GM12875 (cell line): ENCODE results near the gene GMPPB.

Experiments used
- H3K4me3 ChIP-seq: one replicate; pipeline ENCODE4 v1.5.1; 2011; ENCODE audit warnings: low read depth, low read length, control low read depth
- CTCF ChIP-seq: IDR thresholded peaks from 2 replicates; pipeline ENCODE4 v1.5.1; 2011; ENCODE audit warnings: low read depth, mild to moderate bottlenecking, control low read depth, inconsistent platforms, low read length, moderate library complexity, borderline replicate concordance; ENCODE audit not compliant: insufficient read depth

The GMPPB gene

GRCh38 chr3:49717959-49718857 lies 5.5 kb downstream of the GMPPB start:
- H3K4me3 ChIP-seq: no peak overlapping the region
- no peak for TF ChIP-seq CTCF

- H3K4me3 ChIP-seq: no peak overlapping the region
- TF ChIP-seq CTCF: no peak
Observed at GRCh38 chr3:49717211-49717958, 6.4 kb downstream of the GMPPB start.

- no peak for TF ChIP-seq CTCF
- no peak overlapping the region for H3K4me3 ChIP-seq
Observed at GRCh38 chr3:49716691-49717210, 7.0 kb downstream of the GMPPB start.

DNA sequence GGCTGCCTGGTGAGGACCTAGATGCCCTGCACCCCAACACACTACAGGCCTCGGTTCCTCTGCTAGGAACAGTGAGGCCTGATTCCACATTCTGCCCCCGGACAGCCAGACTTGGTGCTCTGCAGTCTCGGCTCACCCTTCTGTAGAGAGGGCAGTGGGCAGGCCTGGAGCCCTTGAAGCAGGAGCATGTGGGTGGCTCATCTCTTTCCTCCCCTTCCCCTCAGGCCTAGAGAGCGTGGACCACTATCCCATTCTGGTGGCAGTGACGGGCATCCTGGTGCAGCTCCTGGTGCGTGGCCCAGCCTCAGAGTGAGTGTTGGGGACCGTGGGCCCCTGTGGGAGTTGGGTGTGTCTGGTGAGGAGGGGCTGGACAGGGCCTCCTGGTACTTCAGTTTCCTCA lies 7.6 kb downstream of the GMPPB start:
- no peak overlapping the region for H3K4me3 ChIP-seq
- TF ChIP-seq CTCF: no peak

DNA sequence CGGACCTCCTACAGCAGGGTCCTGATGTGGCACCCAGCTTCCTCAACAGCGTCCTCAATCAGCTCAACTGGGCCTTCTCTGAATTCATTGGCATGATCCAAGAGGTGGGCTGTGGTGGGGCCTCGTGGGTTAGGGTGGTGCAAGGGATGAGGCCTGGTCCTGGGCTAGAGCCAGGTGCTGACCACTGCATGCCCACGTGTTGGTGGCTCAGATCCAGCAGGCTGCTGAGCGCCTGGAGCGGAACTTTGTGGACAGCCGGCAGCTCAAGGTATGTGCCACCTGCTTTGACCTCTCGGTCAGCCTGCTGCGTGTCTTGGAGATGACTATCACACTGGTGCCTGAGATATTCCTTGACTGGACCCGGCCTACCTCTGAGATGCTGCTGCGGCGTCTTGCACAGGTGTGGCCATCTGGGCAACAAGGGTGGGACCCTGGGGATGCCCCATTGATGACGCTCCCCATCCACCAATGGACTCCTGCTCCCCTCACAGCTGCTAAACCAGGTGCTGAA lies 8.1 kb downstream of the GMPPB start:
- no peak for TF ChIP-seq CTCF

GRCh38 chr3:49714728-49715550 lies 8.8 kb downstream of the GMPPB start:
- no peak overlapping the region for H3K4me3 ChIP-seq

More for the DNA sequence above, 8.1 kb downstream of the GMPPB start:
- no peak overlapping the region for H3K4me3 ChIP-seq

More at GRCh38 chr3:49714728-49715550, 8.8 kb downstream of the GMPPB start:
- no peak for TF ChIP-seq CTCF
